Stimulated activated CD4-positive, alpha-beta T cell treated with anti-CD3 and anti-CD28 coated beads, Interleukin-4, amount 100 ng/mL, for 4 hours (primary cell): Measurements from ENCODE around the gene SNPH.
A peak's percentile ranks its signal among the peaks of the same experiment; 100 is the strongest.

Experiments used
- DNase-seq, 2 experiments: peaks; one replicate each; pipeline ENCODE4 v3.0.0-alpha.2; 2020

SNPH gene

DNA sequence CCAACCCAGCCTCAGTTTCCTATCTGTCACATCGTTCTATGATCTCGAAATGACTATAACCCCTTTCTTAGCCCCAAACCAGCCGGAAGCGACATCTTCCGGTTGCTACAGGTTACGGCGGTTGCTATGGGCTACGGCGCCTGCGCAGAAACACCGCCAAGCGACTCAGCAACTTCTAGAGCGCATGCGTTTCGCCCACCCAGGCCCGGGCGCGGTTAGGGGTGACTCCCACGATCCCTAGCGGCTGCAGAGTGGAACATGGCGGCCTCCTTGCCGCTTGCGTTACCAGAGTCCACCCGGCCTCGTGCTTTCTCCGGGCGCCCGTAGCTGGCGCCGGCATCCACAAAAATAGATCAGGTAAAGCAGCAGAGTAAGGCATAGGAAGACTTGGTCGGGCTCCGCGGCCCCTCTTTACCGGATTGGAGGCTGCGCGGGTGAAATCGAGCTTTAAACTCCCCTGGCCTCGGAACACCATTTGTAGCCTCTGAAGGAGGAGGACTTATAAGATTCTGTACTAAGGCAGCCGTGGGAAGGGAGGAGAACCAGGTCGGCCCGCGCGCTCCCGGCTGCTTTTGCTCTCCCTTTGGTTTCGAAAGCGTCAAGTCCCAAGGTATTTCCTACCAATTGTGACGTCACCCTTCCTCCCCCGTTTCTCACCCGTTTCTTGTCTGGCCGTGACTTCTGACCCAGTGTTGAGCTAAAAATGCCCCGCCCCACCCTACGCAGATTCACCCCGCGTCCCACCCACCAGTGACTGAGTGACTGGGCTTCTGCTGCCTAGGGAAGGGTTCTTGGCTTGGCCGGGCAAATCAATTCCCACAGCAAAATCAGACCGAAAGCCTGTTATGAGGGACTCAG, 59.3 kb downstream of the SNPH start:
- DNase-seq: peak; percentile 99

DNA sequence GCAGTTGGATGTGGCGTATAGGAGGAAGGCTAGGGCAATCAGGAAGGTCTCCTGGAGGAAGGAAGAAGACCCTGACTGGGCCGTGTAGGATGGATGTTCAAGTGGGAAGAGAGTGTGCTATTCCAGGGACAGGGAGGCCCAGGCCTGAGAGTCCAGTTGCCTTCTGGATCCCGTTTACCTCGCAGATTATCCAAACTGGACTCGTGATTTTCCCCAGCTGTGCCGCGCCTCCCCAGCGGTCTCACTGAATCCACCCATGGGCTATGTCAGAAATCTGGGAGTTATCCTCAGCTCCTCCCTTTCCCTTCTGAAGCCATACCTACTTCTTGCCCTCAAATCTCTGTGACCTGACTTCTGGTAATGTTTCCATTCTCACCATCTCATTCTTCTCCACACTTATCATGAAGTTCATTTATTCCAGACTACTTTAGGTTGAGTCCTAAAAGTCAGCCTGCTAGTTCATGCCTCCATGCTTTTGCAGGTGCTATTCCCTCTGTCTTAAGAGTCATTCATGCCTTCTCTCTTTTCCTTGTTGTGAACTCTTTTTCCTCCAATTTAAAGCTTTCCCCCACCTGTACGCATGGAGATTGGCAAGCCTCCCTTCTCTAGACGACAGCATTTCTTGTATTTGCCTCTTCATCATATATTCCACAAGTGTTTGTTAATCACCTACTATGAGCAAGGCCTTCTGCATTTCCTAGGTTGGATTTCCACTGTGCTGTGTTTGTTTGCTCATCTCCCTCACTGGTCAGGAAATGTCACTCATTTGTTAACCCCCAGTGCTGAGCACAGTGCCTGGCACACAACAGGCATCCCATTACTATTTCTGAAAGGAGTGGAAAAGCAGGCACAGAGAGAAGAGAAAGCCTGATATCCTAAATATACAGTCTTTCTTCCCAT, 60.2 kb downstream of the SNPH start:
- DNase-seq: no peak

DNA sequence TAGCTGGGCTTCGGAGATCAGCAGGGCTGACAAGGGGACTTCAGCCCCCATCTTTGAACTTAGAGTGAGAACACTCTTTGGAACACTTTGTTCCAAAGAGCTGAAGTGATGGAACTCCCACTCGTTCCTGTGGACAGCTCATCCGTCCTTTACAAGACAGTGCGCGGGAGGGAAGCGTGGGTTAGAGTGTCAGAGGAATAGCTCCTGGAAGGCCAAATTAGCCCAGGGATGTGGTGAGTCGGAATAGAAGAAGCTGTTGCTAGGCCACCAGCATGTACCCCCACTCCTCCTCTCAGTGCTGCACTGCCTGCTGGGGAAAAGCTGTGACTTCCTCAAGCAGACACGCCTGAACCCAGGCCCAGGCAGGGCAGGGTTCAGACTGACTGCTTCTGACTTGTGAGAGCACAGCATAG, 61.2 kb downstream of the SNPH start:
- DNase-seq: no peak

DNA sequence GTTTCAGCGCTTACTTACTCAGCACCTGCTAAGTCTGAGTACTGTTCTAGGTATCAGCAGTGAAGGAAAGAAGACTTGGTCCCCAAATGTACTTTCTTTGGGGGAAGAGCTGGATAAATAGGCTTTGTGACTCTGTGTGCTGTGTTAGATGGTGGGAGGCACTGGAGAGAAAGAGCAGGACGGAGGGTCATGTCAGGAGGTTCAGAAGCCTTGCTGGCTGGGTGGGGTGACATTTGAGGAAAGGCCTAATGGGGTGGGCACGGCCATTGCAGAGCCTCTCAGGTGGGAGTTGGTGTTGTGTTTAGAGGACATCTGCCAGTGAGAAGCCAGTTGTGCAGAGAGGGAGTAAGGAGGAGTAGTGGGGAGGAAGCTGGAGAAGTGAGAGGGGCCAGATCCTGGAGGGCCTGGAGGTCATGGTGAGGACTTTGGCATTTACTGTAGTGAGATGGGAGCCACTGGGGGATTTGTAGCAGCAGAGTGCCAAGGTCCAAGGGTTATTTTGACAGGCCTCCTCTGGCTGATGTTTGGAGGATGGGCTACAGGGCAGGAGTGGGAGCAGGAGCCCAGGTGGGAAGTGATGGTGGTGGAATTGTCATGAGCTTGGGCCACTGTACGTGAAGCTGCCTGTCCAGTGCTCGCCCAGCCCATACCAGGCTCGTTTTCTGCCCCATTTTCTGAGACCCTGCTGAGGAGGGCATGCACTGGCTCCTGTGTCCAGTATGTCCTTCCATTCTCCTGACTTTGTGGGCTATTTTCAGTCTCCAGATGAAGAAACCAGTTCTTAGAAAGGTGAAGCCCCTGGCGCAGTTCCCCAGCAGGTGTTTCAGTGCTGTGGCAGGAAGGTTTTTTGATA, 62.0 kb downstream of the SNPH start:
- no peak for DNase-seq

DNA sequence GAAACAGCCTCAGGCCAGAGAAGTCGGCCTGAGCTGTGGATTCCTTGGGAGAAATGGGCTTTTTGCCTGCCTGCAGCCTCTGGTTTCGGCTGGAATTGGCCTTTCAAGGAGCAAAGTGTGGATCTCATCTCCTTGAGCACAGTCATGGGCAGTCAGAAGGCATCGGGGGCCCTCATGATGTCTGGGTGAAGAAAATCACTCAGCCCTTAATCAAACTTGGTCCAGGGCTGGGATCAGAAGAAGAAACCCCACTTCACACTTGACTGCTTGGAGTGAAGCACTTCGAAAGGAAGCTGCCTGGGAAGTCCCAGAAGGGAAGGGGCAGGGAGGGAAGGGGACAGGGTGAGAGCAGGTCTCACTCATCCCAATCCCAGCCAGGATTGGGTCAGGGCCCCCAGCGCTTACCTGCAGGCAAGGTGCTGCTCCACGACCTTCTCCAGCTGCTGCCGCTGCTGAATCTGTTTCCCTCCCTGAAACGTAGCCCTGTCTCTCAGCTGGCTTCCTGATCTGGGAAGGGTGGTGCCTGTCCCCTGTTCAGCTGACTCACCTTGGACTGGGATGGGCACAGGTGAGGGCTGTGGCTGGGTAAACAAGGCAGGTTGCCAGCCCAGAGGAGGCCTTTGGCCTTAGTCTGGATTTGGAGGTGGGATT, 62.7 kb downstream of the SNPH start, which contains the start of gene SDCBP2:
SDCBP2 (minus strand) TSS at position 460 of the 651 bp plus-strand sequence. CDS start 8,723 bp downstream, outside the sequence.
- no peak for DNase-seq

DNA sequence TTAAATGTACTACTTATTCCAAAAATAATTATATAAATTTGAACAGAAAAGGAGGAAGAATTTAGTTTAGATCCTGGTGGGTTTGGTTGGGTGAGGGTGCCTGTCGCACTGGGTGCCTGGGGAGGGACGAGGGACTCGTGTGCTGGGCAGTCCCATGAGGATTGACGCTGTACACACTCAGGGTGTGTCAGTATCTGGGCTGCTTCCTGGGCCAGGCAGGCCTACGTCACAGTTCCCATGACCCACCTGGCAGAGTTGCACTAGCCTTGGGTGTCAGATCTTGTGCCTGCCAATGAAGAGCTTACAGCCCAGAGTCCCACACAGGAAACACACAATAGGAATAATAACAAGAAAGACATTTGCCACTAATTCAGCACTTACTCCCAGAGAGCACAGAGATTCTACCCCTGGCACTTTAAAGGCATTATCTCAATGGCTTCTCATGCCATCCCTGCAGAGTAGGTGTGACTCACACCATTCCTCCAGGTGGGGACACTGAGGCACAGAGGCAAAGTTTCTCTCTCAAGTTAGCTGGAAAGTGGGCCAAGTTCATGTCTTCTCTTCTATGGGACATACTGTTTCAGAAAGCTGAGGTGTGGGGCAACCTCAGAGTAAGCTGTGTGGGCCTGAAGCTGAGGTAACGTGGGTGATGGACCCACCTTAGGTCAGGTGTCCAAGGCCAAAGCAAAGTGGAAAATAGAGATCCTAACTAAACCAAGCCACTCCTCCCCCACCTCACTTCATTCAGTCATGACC, 64.2 kb downstream of the SNPH start:
- peak in 1 of 2 experiments; percentile 58 for DNase-seq

DNA sequence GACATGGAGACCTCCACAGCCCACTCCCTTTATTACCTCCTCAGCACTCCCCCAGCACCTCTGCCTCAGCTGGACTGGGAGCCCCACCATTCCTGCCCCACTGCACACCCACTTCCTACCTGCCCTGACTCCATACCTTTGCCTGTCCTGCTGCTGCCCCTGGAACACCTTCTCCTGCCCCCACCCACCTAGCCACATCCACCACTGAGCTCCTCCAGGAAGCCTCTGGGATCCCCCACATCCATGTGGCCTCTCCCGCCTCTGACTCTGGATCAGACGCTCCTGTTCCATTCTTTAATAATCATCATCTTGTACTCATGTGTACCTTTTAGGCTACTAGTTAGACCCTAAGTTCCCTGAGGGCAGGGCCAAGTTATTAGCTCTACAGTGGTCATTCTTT, 65.0 kb downstream of the SNPH start:
- no peak for DNase-seq

DNA sequence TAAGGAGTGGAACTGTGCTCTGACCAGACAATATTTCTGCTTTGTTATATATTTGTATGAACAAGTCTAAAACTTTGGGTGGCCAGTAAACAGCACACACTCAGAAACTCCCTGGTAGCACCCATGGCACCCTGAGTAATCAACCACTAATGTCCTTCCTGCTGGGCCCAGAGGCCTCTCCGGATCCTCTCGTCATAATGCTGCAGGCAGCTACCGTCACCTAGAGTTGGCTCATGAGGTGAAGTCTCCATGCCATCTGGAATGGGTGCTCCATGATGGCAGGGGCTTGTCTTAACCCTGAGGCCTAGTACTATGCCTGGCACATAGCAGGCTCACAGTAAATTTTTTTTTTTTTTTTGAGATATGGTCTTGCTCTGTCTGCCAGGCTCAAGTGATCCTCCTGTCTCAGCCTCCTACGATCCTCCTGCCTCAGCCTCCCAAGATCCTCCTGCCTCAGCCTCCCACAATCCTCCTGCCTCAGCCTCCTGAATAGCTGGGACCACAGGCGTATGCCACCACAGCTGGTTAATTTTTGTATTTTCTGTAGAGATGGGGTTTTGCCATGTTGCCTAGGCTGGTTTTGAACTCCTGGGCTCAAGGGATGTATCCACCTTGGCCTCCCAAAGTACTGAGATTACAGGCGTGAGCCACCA, 65.8 kb downstream of the SNPH start:
- no peak for DNase-seq

DNA sequence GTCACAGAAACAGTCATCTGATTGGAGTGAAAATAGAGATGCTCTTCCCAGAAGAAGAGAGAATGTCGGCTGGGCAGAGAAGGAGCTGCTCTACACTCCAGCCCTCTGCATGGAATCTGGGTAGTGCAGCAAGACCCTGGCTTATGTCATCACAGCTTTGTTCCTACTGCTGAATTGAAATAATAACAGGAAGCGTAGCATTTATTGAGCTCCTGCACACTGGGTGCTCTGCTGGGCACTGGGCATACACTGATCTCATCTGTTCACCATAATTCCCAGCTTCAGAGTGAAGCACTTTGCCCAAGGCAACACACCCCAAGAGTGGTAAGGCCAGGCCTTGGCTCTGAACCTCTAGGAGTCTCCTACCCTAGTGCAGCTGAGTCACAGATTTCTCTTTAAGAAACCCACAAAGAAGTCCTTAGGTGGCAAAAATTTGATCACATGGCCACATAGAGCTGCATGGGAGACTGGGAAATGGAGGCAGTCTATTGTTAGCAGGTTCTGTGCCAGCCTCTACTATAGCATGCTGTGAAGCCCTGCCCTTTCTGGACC, 66.7 kb downstream of the SNPH start:
- DNase-seq: no peak

DNA sequence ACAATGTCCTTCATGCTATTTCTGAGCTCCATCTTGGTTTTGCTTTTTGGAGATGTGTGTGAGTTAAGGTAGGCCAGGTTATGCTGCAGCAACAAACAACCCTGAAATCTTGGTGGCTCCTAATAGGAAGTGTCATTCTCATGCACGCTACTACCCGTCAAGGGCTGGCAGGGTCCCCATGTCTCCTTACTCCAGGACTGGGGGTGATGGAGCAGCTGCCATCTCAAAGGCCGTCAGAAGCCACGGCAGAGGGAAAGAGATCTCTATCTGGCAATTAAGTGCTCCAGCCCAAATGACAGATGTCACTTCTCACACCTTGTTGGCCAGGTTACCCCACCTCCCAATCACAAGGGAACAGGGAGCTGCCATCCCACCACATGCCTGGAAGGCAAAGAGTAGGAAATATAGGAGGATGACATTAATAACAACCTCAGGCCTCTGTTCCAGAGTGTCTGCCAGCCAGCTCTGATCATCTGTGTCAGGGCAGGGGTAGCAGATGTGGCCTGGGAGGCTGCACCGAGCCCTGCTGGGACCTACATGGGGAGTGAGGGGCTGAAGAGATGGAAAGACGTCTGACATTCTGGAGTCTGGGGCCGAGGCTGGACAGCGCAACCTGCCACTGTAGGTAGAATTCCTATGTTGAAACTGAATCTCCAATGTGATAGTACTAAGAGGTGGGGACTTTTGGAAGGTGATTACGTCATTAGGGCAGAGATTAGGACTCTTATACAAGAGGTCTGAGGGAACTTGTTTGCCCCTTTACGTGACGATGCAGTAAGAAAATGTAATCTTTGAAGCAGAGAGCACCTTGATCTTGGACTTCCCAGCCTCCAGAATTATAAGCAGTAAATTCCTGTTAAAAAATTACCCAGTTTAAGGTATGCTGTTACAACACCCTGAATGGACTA, 67.6 kb downstream of the SNPH start:
- DNase-seq: no peak

DNA sequence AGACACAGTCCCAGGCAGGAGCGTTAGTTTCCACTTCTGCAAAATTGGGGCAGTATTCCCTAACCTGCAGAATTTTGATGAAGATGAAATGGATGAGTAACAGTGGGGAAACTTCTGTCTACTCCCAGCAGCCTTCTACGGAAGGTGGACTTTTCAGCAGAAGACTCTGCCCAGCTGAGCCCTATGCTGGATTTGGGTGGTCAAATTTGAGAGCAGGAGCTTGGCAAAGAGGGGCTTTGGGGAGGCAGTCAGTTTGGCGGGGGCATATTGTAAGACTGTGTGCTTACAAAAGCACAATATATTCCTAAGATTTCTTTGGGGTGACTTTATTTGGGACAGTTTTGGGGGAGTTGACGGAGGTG, 68.3 kb downstream of the SNPH start:
- no peak for DNase-seq

DNA sequence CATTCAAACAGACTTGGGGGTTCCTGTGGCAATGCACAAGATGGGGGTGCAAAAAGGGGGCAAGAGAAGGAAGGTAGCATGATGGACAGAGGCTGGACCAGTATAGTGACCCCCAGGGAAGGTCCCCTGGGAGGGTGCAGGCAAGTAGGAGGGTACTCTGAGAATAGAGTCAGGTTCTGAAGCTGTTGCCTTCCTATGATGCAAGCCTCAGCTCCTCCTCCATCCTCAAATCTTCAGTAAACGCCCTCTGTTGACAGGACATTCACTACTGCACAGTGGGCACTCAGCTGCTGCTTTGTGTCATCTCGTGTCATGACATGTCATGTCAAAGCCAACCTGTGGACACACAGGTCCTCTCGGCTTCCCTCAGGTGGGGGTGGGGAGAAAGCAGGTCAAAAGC, 68.7 kb downstream of the SNPH start:
- no peak for DNase-seq

DNA sequence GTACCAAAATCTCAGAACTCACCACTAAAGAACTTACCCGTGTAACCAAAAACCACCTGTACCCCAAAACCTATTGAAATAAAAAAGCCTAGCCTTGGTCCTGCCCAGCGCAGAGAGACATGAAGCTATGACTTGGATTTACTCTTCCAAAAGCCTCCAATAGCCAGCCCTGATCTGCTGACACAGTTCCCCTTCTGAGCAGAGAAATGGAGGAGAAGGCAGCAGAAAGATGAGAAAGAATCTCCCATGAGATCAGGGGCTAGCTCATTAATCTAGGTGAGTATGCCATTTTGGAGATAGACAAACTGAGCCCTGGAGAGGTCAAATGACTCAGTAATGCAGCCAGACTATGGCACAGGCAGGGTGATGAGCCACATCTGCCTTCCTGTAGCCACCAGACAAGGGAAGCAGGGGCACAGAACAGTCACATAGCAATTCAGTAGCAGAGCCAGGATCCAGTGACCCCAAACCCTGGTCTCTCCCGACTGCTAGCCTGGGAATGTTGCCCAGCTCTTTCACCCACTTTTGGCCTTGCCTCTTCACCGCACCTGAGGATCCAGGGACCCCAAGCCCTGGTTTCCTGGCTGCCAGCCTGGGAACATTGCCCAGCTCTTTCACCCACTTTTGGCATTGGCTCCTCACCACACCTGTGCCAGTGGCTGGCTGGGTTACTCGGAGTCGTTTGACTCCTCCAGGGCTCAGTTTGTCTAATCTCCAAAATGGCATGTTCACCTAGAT, 70.0 kb downstream of the SNPH start:
- no peak for DNase-seq

DNA sequence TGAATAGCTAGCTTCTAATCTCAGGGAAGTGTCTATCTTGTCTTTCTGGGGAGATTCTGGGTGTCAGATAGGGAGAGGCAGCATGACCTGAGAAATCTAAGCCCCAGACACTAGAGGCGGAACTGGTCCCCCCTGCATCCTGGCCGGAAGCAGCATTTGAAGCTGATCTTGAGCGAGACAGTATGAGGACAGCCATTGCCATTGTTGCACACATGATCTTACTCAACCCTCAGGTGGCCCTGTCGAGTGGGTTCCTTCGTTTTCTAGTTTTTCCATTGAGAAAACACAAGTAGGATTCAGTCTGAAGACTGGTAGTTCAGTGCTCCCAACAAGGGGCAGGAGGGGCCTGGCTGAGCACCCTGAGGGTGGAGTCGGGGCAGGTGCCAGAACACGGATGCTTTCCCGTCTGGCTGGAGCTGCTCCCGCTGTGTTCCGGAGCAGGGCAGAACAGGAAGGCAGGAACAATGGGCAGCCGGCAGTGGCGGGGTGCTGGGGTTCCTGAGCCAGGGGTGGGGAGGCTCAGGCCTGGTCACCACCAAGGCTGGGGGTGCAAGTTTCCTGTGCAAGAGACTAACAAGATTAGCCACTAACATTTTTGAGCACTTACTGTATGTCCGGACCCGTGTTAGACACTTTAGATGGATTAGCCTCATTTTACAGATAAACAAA, 70.7 kb downstream of the SNPH start:
- no peak for DNase-seq

DNA sequence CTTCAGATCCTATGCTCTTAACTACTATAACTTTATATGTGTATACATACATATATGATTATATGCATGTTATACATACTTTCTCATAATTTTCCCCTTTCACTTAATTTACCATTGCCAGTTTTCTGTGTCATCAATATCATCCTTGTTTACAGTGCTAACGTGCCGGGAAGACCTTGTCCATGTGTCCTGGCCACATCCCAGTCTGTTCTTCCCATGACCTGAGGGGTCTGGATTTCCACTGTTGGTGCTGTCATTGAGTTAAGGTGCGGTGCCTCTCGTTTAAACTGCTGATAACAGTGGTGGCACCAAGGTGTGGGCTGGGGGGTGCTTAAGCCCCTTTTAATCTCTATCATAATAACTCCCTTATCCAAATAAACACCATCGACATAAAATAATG, 71.3 kb downstream of the SNPH start:
- DNase-seq: no peak

DNA sequence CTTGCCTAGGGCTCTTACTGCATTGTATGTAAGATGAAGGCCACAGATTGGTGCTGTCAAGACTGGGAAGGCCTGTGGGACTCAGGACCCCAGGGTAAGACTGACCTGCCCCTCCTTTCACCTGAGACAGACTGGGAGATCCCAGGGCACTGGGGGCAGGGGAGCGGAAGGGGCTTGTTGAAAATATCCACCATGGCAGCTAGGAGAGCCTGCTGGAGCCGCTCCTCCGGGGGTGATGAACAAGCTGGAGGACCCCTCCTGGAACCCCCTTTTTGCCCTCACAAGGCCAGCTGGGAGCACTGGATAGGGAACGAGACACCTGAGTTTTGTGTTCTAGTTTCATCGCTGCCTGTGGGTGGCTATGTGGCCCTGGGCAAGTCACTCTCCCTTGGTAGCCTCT, 72.0 kb downstream of the SNPH start:
- DNase-seq: no peak

DNA sequence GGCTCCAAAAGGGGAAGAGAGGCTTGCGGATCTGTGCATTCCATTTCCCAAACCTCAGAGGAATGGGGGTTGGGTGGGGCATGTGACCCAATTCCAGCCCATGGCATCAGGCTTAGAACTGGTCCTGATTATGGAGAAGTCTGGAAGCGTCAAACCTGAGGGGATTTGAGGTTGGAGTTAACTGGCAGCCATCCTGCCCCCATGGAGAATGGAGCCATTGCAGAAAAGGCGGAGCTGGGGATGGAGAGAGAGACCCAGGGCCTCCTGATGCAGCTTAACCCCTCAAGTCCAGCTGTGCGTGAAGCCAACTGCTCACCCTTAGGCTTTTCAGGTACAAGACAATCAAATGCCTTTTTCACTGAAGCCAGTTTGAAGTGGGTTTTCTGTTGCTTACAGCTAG, 72.7 kb downstream of the SNPH start:
- DNase-seq: no peak

DNA sequence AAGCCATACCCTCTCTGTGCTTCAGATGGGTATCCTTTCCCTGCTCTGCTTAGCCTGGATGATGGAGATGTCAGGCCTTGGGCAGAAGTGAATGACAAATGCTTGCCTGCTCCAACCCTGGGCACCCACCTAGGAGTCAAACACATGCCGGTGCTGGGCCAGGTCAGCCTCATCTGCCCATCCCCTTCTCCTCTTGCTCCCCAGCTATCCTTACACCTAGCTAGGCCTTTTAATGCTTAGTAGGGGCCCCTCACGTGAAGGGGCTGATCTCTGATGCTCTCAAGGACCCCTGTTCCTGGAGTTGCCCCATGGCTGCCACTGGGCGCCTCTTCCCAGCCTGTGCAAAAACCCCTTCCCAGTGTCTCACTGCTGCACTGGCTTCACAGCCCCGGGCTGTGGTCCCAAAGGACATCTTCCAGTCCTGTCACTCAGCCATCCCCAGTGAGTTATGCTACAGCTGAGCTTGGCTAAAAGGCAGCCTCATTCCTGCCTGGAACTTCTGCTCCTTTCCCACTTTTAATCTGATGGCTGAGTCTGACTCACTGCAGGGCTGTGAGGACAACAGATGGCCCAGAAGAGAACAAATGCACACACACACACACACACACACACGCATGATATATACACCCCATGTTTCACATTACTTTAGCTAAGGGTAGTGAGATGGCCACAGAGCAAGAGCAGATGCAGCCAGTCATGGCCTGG, 75.6 kb downstream of the SNPH start:
- no peak for DNase-seq
